ENCODE data around the gene GTF3A. TPM values are rescaled to one million over a fixed set of nuclear protein-coding genes. Genes with fewer than 3 reads are reported as not detected.

The GTF3A gene
- total RNA-seq, 4 donors from 2014 or later, result 50.2 to 145 (median 120) TPM

DNA sequence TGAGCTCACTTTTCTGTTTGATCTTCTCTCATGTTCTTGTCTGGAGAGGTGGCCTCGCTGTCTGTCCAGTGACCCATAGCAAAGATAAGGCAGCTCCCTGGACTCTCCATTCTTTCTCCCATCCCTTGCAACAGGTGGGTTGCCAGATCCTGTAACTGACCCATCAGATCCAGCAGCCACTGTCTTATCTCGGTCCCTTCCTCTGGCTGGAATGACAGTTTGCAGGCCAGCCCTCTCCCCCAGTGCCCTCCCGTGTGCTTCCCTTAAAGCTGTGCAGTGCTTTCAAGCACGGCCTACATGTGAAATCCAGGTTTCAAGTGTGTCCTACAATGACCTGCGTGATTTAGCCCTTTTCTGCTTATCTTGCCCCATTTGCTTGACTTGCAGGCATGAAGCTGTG, 3.7 kb downstream of the GTF3A start:
- peaks cover 10 to 27% of the 10 kb centered on the region in 2 donors for H3K36me3 ChIP-seq
- no peak for TF ChIP-seq CTCF (IDR thresholded peaks at IDR 0.05)
- TF ChIP-seq POLR2A (IDR thresholded peaks at IDR 0.05), result no peak
- H3K9me3 ChIP-seq, result no peaks in the 10 kb centered on the region
- intact Hi-C loops (cut with DNase I), result no loop called here
- H3K27me3 ChIP-seq, result no peaks in the 10 kb centered on the region
- no peak overlapping the region for H3K27ac ChIP-seq
- H3K4me1 ChIP-seq, result peaks cover 22 to 33% of the 10 kb centered on the region in 2 donors
- WGBS, 2 donors, result 92 to 93% methylated on average over 5 of the region's 5 CpGs
- no peak overlapping the region for H3K4me3 ChIP-seq (replicated peaks in 1 of 3)
- DNase-seq, result no peak

- Histone ChIP-seq H3K27me3 (no peaks in the 10 kb centered on the region), H3K36me3 (peaks cover 32 to 48% of the 10 kb centered on the region in 2 donors), H3K4me3 (replicated peaks in 1 of 3) (no peak overlapping the region), H3K27ac (no peak overlapping the region), H3K4me1 (peaks cover 0 to 10% of the 10 kb centered on the region in 2 donors), H3K9me3 (no peaks in the 10 kb centered on the region)
- 77 to 95% methylated on average over 3 of the region's 3 CpGs for WGBS, 2 donors
- intact Hi-C loops (cut with DNase I), result no loop called here
- DNase-seq, result no peak
- no peak for TF ChIP-seq POLR2A (IDR thresholded peaks at IDR 0.05)
- TF ChIP-seq CTCF (IDR thresholded peaks at IDR 0.05), result no peak
These were observed 7.8 kb downstream of the GTF3A start for GRCh38 chr13:27432180-27432579.

- Histone ChIP-seq H3K27ac (no peak overlapping the region), H3K4me1 (peaks cover 0 to 5% of the 10 kb centered on the region in 2 donors), H3K27me3 (no peaks in the 10 kb centered on the region), H3K9me3 (no peaks in the 10 kb centered on the region), H3K4me3 (replicated peaks in 1 of 3) (no peak overlapping the region), H3K36me3 (peaks cover 32 to 48% of the 10 kb centered on the region in 2 donors)
- 89 to 92% methylated on average over 12 of the region's 12 CpGs for WGBS, 2 donors
- intact Hi-C loops (cut with DNase I), result no loop called here
- DNase-seq, result no peak
- TF ChIP-seq POLR2A (IDR thresholded peaks at IDR 0.05) (no peak), CTCF (IDR thresholded peaks at IDR 0.05) (no peak)
These were observed 8.3 kb downstream of the GTF3A start for GRCh38 chr13:27432611-27433210.

DNA sequence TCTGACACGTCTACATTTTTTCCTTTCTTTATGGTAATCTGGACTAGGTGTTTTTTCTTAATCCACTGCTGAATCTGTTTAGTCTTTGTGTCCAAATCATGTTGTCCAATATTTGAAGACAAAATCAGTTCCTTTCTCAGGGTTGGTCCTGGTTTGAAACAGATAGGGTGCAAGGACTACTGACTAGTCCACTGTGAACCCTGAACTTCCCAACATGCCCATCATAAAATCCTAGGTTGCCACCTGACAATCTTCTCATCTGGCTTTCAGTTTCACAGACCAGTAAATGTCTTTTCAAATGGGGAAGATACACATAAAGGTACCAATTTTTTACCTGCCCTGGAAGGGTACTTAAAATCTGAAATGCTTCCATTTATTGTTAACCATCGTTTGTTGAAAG, 12.7 kb downstream of the GTF3A start:
- Histone ChIP-seq H3K27ac (no peak overlapping the region), H3K4me3 (replicated peaks in 1 of 3) (no peak overlapping the region), H3K4me1 (peaks cover 0 to 9% of the 10 kb centered on the region in 2 donors), H3K9me3 (no peaks in the 10 kb centered on the region), H3K36me3 (peaks cover 29 to 30% of the 10 kb centered on the region in 2 donors), H3K27me3 (no peaks in the 10 kb centered on the region)
- no peak for TF ChIP-seq CTCF (IDR thresholded peaks at IDR 0.05)
- TF ChIP-seq POLR2A (IDR thresholded peaks at IDR 0.05), result no peak
- WGBS, 2 donors, result 97 to 100% methylated on average over 2 of the region's 2 CpGs
- intact Hi-C loops (cut with DNase I), result no loop called here
- no peak for DNase-seq

GRCh38 chr13:27440408-27440807, 16.0 kb downstream of the GTF3A start:
- WGBS, 2 donors, result 90 to 92% methylated on average over 1 of the region's 1 CpG
- Histone ChIP-seq H3K9me3 (no peaks in the 10 kb centered on the region), H3K4me1 (peaks cover 0 to 18% of the 10 kb centered on the region in 2 donors), H3K36me3 (peaks cover 6 to 7% of the 10 kb centered on the region in 2 donors), H3K4me3 (replicated peaks in 1 of 3) (no peak overlapping the region), H3K27me3 (no peaks in the 10 kb centered on the region), H3K27ac (no peak overlapping the region)
- DNase-seq, result no peak
- intact Hi-C loops (cut with DNase I), result loop anchor here (10.0 kb wide), 1 partner anchor 186 kb away; the partner anchor contains the start of gene RPL21
- no peak for TF ChIP-seq POLR2A (IDR thresholded peaks at IDR 0.05)
- TF ChIP-seq CTCF (IDR thresholded peaks at IDR 0.05), result no peak
